Breast epithelium (tissue), 4 donors: ENCODE data around the gene AGAP3. TPM values are rescaled to one million over a fixed set of nuclear protein-coding genes. Genes with fewer than 3 reads are reported as not detected.

Experiments used
- DNase-seq, 2 donors: peaks; one replicate each; pipeline ENCODE4 v3.0.0-alpha.2; 2019; ENCODE audit warnings: low spot score in 2 of 2
- H3K27ac ChIP-seq, 2 donors: fragments of 200-600 bp; sonication (generic) in 1 of 2; one replicate each; pipeline ENCODE4 v1.5.1; 2016 to 2019; ENCODE audit warnings: mild to moderate bottlenecking in 1 of 2
- H3K27me3 ChIP-seq, 2 donors: fragments of 200-600 bp; sonication (generic) in 1 of 2; one replicate each; pipeline versions ENCODE4 v1.5.1 to v1.6.0; 2017 to 2019; ENCODE audit warnings: control low read depth in 1 of 2, mild to moderate bottlenecking in 1 of 2
- H3K36me3 ChIP-seq: fragments of 200-600 bp; one replicate; pipeline ENCODE4 v1.5.1; 2019
- H3K4me1 ChIP-seq, 2 donors: fragments of 200-600 bp; sonication (generic); one replicate each; pipeline ENCODE4 v1.5.1; 2016 to 2019; ENCODE audit warnings: control low read depth in 1 of 2
- H3K4me3 ChIP-seq, 3 donors: fragments of 200-600 bp; sonication (generic); 1 replicate in 2 of 3; 2 replicates in 1 of 3; pipeline ENCODE4 v1.5.1; 2016 to 2019; ENCODE audit warnings: mild to moderate bottlenecking in 3 of 3, moderate library complexity in 2 of 3
- H3K9me3 ChIP-seq, 2 donors: fragments of 200-600 bp; sonication (generic) in 1 of 2; one replicate each; pipeline ENCODE4 v1.5.1; 2016 to 2019; ENCODE audit warnings: control low read depth in 1 of 2
- POLR2A ChIP-seq: fragments of 450-650 bp; IDR thresholded peaks from one replicate; pipeline ENCODE4 v1.6.1; 2016; ENCODE audit warnings: antibody characterized with exemption, mild to moderate bottlenecking, moderate library complexity
- POLR2AphosphoS5 ChIP-seq, 3 donors: sonication (generic); formaldehyde crosslinking; IDR thresholded peaks; one replicate each; pipeline ENCODE4 v1.6.1; 2017; ENCODE audit warnings: antibody characterized with exemption in 3 of 3
- intact Hi-C: fragments of 100-400 bp; cut with DNase I; formaldehyde crosslinking; loops from one replicate; pipeline ENCODE4 v1.15.1; 2023; ENCODE audit warnings: low total_unique reads
- total RNA-seq, 3 donors: library from RNA; depleted of rRNA; stranded (reverse); fragments of >200 nt; gene quantifications; one replicate each; pipeline ENCODE4 v1.1.0, GENCODE V29; 2016
- TF ChIP-seq, protein P1 (sequence below), 3 donors: fragments of 450-650 bp; IDR thresholded peaks; one replicate each; pipeline ENCODE4 v1.5.1; 2016 to 2017; ENCODE audit warnings: antibody characterized with exemption in 3 of 3, mild to moderate bottlenecking in 3 of 3, moderate library complexity in 3 of 3

The AGAP3 gene
- total RNA-seq, 3 donors from 2014 or later = 47.2 to 58.1 (median 55.1) TPM

DNA sequence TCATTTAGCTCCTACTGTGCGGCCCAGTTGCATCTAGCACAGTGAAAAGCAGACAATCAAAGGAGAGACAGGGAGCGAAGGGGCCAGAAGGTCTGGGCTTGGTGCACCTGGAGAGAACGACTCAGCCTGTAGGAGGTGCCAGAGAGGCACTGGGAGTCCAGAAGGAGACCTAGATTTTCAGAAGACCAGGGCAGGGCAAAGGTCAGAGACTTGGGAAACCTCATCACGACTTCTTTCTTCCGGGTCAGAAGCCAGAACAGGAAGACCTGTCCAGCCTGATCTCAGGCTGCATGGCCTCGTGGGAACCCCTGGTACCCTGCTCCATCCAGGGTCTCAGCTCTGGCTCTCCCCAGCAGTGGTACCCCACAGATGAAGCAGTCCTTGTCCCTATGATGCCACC is 5.2 kb downstream of the AGAP3 start:
- intact Hi-C loops = no loop called here
- Histone ChIP-seq H3K36me3 (no peaks in the 10 kb centered on the region), H3K9me3 (no peaks in the 10 kb centered on the region), H3K4me3 (no peak overlapping the region), H3K27ac (peak overlapping the region in 1 of 2 donors; percentile 57), H3K4me1 (peaks cover 11 to 23% of the 10 kb centered on the region in 2 donors), H3K27me3 (no peaks in the 10 kb centered on the region)
- TF ChIP-seq, protein P1, sequence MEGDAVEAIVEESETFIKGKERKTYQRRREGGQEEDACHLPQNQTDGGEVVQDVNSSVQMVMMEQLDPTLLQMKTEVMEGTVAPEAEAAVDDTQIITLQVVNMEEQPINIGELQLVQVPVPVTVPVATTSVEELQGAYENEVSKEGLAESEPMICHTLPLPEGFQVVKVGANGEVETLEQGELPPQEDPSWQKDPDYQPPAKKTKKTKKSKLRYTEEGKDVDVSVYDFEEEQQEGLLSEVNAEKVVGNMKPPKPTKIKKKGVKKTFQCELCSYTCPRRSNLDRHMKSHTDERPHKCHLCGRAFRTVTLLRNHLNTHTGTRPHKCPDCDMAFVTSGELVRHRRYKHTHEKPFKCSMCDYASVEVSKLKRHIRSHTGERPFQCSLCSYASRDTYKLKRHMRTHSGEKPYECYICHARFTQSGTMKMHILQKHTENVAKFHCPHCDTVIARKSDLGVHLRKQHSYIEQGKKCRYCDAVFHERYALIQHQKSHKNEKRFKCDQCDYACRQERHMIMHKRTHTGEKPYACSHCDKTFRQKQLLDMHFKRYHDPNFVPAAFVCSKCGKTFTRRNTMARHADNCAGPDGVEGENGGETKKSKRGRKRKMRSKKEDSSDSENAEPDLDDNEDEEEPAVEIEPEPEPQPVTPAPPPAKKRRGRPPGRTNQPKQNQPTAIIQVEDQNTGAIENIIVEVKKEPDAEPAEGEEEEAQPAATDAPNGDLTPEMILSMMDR (IDR thresholded peaks at IDR 0.05) = no peak
- TF ChIP-seq POLR2A = no peak
- TF ChIP-seq POLR2AphosphoS5 (IDR thresholded peaks at IDR 0.05) = no peak
- no peak for DNase-seq

- H3K27ac ChIP-seq = no peak overlapping the region
Observed at GRCh38 chr7:151091988-151092387, 5.7 kb downstream of the AGAP3 start.

GRCh38 chr7:151093748-151094147 is 7.5 kb downstream of the AGAP3 start:
- Histone ChIP-seq H3K4me1 (peaks cover 11 to 13% of the 10 kb centered on the region in 2 donors), H3K4me3 (no peak overlapping the region), H3K27ac (no peak overlapping the region), H3K36me3 (no peaks in the 10 kb centered on the region), H3K27me3 (no peaks in the 10 kb centered on the region), H3K9me3 (no peaks in the 10 kb centered on the region)
- no peak for DNase-seq
- intact Hi-C loops = no loop called here
- no peak for TF ChIP-seq POLR2A
- TF ChIP-seq, protein P1 (IDR thresholded peaks at IDR 0.05) = no peak
- no peak for TF ChIP-seq POLR2AphosphoS5 (IDR thresholded peaks at IDR 0.05)

More at GRCh38 chr7:151091988-151092387, 5.7 kb downstream of the AGAP3 start:
- H3K4me1 ChIP-seq = peaks cover 11 to 23% of the 10 kb centered on the region in 2 donors
- no peaks in the 10 kb centered on the region for H3K27me3 ChIP-seq
- DNase-seq = no peak
- H3K9me3 ChIP-seq = no peaks in the 10 kb centered on the region
- no peak overlapping the region for H3K4me3 ChIP-seq
- H3K36me3 ChIP-seq = no peaks in the 10 kb centered on the region
- intact Hi-C loops = no loop called here
- no peak for TF ChIP-seq POLR2AphosphoS5 (IDR thresholded peaks at IDR 0.05)

- no peak overlapping the region for H3K4me3 ChIP-seq
- intact Hi-C loops = no loop called here
- H3K27ac ChIP-seq = no peak overlapping the region
- TF ChIP-seq POLR2AphosphoS5 (IDR thresholded peaks at IDR 0.05) (no peak), POLR2A (no peak)
- TF ChIP-seq, protein P1 (IDR thresholded peaks at IDR 0.05) = no peak
- H3K9me3 ChIP-seq = no peaks in the 10 kb centered on the region
- no peak for DNase-seq
- no peaks in the 10 kb centered on the region for H3K27me3 ChIP-seq
- H3K36me3 ChIP-seq = no peaks in the 10 kb centered on the region
- H3K4me1 ChIP-seq = peaks cover 4 to 8% of the 10 kb centered on the region in 2 donors
Observed at GRCh38 chr7:151094675-151095074, 8.4 kb downstream of the AGAP3 start.

GRCh38 chr7:151095123-151095797 is 9.0 kb downstream of the AGAP3 start:
- no peaks in the 10 kb centered on the region for H3K27me3 ChIP-seq
- TF ChIP-seq, protein P1 (IDR thresholded peaks at IDR 0.05) = no peak
- no peak for TF ChIP-seq POLR2AphosphoS5 (IDR thresholded peaks at IDR 0.05)
- DNase-seq = no peak
- H3K9me3 ChIP-seq = no peaks in the 10 kb centered on the region
- peaks cover 0 to 4% of the 10 kb centered on the region in 2 donors for H3K4me1 ChIP-seq
- no peak overlapping the region for H3K4me3 ChIP-seq
- H3K36me3 ChIP-seq = no peaks in the 10 kb centered on the region
- intact Hi-C loops = no loop called here
- H3K27ac ChIP-seq = no peak overlapping the region
